SK-N-SH (cell line): ENCODE measurements around the gene SLC5A9.

ENCODE experiments used
- CTCF ChIP-seq: fragments of 200-600 bp; sonication (generic); IDR thresholded peaks from 2 replicates; pipeline ENCODE4 v1.6.1; 2017; ENCODE audit warnings: antibody characterized with exemption, mild to moderate bottlenecking, moderate library complexity
- MAX ChIP-seq: IDR thresholded peaks from 2 replicates; pipeline ENCODE4 v1.4.0; 2012; ENCODE audit warnings: low read depth
- POLR2AphosphoS5 ChIP-seq: IDR thresholded peaks from 2 replicates; pipeline ENCODE4 v1.6.1; 2012; ENCODE audit warnings: low read depth, low read length
- REST ChIP-seq: IDR thresholded peaks from 2 replicates; pipeline ENCODE4 v1.6.1; 2012; ENCODE audit warnings: mild to moderate bottlenecking, low read depth, low read length, moderate library complexity
- YY1 ChIP-seq: IDR thresholded peaks from 2 replicates; pipeline ENCODE4 v1.4.0; 2012; ENCODE audit warnings: low read depth, mild to moderate bottlenecking

GRCh38 chr1:48261881-48262400 is 39.4 kb downstream of the SLC5A9 start:
- TF ChIP-seq CTCF (no peak), YY1 (no peak), POLR2AphosphoS5 (no peak), REST (no peak), MAX (no peak)
